ENCODE data around the gene UGT1A6.

The UGT1A6 gene

GRCh38 chr2:233780771-233781170 lies 88.1 kb downstream of the UGT1A6 start:
- DNase-seq (ENCODE audit: low read depth): no peak
- no peak for TF ChIP-seq CTCF (conservative IDR thresholded peaks at IDR 0.05; ENCODE audit: low read length)

GRCh38 chr2:233789554-233789953 lies 96.9 kb downstream of the UGT1A6 start:
- TF ChIP-seq CTCF (conservative IDR thresholded peaks at IDR 0.05; ENCODE audit: low read length): no peak
- no peak overlapping the region for H3K4me3 ChIP-seq (ENCODE audit: low read length)
- no peak for DNase-seq (ENCODE audit: low read depth)

More at GRCh38 chr2:233780771-233781170, 88.1 kb downstream of the UGT1A6 start:
- no peak overlapping the region for H3K4me3 ChIP-seq (ENCODE audit: low read length)

GRCh38 chr2:233791151-233791882 lies 98.6 kb downstream of the UGT1A6 start:
- no peak for DNase-seq (ENCODE audit: low read depth)
- no peak for TF ChIP-seq CTCF (conservative IDR thresholded peaks at IDR 0.05; ENCODE audit: low read length)
- H3K4me3 ChIP-seq (ENCODE audit: low read length): no peak overlapping the region

- no peak overlapping the region for H3K4me3 ChIP-seq (ENCODE audit: low read length)
- TF ChIP-seq CTCF (conservative IDR thresholded peaks at IDR 0.05; ENCODE audit: low read length): no peak
- DNase-seq (ENCODE audit: low read depth): no peak
Observed at GRCh38 chr2:233791883-233792329, 99.2 kb downstream of the UGT1A6 start.

GRCh38 chr2:233792720-233793119 lies 100.0 kb downstream of the UGT1A6 start:
- DNase-seq (ENCODE audit: low read depth): no peak
- H3K4me3 ChIP-seq (ENCODE audit: low read length): no peak overlapping the region
- TF ChIP-seq CTCF (conservative IDR thresholded peaks at IDR 0.05; ENCODE audit: low read length): no peak

GRCh38 chr2:233793465-233794127 lies 100.9 kb downstream of the UGT1A6 start:
- DNase-seq (ENCODE audit: low read depth): no peak
- TF ChIP-seq CTCF (conservative IDR thresholded peaks at IDR 0.05; ENCODE audit: low read length): no peak
- H3K4me3 ChIP-seq (ENCODE audit: low read length): no peak overlapping the region

Data from AG10803 (cell line).